GM15510 (cell line): ENCODE results near the gene COX4I2.

Source experiments
- POLR2A ChIP-seq: IDR thresholded peaks from 3 replicates; pipeline ENCODE4 v1.6.1; 2011; ENCODE audit warnings: borderline replicate concordance; ENCODE audit not compliant: insufficient read length; ENCODE audit errors: extremely low read depth

Gene COX4I2

GRCh38 chr20:31693402-31693801 is 55.7 kb downstream of the COX4I2 start:
- TF ChIP-seq POLR2A = no peak

GRCh38 chr20:31693987-31694661 is 56.4 kb downstream of the COX4I2 start:
- no peak for TF ChIP-seq POLR2A
